GM21737 (cell line): ENCODE measurements around the gene DAZAP1.

Experiments used
- ATAC-seq: cut with Tn5 transposase; IDR thresholded peaks from one replicate; pipeline ENCODE4 v1.9.1; 2021; ENCODE audit warnings: mild to moderate bottlenecking, moderate library complexity; ENCODE audit not compliant: unreplicated experiment

The DAZAP1 gene

DNA sequence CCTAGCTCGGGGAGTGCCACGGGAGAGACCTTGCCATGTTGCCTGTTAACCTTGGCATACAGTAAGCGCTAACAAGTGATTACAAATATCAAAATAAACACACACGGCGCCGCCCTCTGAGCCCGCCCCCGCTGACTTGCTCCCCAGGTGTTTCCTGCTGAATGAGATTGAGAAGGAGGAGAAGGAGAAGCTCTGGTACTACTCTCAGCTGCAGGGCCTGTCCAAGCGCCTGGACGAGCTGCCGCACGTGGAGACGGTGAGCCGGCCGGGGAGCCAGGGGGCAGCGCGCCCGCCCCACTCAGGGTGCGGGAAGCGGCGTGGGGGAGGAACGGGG is 47.6 kb downstream of the DAZAP1 start:
- no peak for ATAC-seq

DNA sequence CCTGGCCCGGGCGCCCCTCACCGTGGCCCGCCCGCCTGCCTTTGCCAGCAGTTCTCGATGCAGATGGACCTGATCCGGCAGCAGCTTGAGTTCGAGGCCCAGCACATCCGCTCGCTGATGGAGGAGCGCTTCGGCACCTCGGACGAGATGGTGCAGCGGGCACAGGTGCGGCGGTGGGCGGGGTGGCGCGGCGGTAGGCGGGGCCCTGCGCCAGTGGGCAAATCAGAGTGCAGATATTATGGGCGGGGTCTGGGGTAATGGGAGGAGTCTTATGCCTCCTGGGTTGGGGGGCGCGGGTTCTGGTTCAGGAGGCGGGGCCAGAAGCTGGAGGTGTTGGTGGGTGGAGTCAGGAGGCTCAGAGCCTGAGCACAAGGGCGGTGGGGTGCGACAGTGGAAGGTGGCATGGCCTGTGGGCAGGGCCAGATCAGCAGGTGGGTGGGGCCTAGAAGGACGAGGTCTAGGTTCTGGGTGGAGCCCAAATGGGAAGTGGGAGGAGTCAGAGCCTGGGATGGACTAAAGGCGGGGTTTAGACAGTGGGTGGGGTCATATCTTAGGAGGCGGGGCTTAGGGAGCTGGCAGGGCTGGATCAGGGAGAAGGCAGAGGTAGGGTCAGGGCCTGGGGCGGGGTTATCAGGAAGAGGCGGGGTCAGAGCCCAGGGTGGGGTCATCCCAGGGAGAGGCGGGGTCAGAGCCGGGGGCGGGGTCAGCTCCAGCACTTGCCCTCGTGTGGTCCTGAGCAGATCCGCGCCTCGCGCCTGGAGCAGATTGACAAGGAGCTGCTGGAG is 48.1 kb downstream of the DAZAP1 start:
- ATAC-seq = no peak

DNA sequence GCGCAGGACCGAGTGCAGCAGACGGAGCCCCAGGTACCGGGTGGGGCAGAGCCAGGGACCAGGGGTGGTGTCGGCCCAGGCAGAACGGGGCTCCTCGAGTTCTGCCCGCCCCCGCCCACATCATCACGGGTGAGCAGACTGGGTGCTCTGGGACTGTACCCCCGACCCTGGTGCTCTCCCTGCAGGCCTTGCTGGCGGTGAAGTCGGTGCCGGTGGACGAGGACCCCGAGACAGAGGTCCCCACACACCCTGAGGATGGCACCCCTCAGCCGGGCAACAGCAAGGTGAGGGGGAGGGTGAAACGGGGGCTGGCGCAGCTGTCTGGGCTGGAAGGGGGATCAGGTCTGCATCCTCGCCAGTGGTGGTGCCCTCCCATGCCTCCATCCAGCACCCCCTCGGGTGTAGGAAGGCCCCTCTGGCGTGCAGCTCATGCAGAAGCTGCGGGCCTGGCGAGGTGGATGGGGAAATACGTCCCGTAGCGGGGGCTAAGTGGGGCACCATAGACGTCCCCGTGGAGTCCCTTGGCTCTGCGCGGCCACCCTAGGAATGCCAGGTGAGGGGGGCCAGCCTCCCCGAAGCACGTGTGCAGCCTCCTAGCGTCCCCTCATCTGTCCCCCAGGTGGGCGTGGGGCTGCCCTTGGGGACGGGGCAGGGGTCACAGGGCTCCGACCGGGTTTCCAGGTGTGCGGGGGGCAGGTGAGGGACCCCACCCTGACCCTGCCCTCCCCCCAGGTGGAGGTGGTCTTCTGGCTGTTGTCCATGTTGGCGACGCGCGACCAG is 48.9 kb downstream of the DAZAP1 start:
- no peak for ATAC-seq

DNA sequence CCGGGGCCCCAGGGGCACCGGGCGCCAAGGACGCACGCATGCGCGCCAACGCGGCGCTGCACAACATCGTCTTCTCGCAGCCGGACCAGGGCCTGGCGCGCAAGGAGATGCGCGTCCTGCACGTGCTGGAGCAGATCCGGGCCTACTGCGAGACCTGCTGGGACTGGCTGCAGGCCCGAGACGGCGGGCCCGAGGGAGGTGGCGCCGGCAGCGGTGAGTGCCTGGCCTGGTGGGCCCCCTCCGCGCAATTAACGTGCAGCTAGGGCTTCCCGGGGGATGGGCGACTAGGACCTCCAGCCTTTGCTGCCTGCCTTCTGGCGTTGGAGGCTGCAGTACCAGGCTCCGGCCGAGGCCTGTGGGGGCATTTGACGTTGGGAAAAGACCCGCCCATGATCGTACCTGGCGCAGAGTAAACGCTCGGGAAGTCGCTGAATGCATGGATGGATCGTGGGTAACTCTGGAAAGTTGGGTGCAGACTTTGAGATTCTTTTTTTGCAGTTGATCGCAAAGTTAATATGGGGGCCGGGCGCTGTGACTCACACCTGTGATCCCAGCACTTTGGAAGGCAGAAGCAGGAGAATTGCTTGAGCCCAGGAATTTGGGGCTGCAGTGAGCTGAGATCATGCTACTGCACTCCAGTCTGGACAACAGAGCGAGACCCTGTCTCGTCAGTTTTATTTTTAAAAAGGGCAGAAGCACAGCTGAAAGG is 49.8 kb downstream of the DAZAP1 start:
- no peak for ATAC-seq

DNA sequence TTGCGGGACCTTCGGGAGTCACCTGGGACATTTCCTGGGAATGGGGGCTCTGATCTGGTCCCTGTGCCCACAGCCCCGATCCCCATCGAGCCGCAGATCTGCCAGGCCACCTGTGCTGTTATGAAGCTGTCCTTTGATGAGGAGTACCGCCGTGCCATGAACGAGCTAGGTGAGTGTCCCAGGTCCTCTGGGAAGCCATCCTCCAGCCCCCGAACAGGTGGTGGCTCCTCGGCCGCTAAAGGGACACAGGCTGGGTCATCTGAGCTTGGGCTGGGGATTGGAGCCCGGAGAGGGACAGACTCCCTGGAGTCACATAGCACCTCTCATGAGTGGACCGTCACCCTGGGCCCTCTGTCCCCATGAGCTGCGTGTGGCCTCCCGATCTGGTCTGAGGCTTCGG is 50.5 kb downstream of the DAZAP1 start:
- no peak for ATAC-seq

DNA sequence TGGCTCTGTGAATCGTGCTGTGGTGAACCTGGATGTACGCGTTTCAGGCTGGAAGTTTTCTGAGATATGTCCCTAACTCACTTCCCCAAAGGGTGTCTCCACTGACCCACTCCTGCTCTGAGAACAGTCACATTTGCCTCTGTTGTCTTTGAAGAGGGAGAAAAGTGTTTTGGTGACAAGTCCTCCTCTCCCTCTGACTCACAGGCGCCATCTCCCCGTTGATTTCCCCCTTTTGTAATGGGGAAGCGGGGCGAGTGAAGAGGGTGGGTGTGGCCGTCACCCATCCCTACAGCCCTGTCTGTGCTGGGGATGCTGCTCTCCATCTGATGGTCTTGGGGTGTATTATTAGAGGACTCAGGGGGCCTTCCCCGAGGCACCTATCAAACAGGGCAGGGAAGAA is 52.1 kb downstream of the DAZAP1 start:
- no peak for ATAC-seq

DNA sequence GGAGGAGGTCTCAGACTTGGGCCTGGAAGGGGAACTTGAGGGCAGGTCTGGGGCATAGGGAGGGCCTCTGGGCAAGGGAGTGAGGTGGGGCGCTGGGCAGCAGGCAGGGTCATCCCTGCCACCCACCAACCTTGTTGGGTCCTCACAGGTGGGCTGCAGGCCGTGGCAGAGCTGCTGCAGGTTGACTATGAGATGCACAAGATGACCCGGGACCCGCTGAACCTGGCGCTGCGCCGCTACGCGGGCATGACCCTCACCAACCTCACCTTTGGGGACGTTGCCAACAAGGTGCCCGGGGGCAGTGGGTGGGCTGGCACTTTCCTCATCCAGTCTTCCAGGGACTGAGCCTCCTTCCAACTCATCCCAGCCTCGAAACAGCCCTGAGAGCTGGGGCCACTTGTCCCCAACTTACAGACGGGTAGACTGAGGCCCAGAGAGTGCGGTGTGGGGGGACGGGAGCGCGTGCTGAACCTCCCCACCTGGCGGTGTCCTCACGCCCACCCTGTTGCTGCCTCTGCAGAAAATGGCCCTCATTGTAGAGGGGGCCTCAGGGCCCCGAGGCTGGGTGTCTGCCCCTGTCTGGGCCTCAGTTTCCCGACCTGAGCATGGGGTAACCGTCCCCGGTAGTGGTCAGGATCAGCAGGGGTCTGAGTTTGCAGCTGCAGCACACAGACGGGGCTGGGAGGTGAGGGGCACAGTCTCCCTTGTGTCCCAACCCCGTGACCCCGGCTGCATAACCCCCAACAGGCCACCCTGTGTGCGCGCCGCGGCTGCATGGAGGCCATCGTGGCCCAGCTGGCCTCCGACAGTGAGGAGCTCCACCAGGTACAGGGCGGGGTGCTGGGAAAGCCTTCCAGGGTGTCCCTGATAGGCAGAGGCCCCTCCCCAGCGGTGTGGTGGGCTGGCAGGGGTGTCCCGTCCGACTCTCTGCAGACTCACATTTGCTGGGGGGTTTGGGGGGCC is 52.9 kb downstream of the DAZAP1 start:
- no peak for ATAC-seq

DNA sequence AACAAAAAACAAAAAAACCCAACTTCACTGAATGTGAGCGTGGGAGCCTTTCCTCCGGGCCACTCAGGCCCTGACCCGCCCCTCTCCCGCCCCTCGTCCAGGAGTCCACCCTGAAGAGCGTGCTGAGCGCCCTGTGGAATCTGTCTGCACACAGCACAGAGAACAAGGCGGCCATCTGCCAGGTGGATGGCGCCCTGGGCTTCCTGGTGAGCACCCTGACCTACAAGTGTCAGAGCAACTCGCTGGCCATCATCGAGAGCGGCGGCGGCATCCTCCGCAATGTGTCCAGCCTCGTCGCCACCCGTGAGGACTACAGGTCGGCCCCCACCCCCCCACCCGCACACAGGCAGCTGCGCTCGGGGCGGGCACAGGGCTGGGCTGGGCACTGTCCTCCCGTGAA is 54.5 kb downstream of the DAZAP1 start:
- no peak for ATAC-seq

DNA sequence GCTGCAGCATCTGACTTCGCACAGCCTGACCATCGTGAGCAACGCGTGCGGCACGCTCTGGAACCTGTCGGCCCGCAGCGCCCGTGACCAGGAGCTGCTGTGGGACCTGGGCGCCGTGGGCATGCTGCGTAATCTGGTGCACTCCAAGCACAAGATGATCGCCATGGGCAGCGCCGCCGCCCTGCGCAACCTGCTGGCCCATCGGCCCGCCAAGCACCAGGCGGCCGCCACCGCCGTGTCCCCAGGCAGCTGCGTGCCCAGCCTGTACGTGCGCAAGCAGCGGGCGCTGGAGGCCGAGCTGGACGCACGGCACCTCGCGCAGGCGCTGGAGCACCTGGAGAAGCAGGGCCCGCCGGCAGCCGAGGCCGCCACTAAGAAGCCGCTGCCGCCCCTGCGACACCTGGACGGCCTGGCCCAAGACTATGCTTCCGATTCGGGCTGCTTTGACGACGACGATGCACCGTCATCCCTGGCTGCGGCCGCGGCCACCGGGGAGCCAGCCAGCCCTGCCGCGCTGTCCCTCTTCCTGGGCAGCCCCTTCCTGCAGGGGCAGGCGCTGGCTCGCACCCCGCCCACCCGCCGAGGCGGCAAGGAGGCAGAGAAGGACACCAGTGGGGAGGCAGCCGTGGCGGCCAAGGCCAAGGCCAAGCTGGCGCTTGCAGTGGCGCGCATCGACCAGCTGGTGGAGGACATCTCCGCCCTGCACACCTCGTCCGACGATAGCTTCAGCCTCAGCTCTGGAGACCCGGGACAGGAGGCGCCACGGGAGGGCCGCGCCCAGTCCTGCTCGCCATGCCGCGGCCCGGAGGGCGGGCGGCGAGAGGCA is 58.0 kb downstream of the DAZAP1 start:
- ATAC-seq = no peak

DNA sequence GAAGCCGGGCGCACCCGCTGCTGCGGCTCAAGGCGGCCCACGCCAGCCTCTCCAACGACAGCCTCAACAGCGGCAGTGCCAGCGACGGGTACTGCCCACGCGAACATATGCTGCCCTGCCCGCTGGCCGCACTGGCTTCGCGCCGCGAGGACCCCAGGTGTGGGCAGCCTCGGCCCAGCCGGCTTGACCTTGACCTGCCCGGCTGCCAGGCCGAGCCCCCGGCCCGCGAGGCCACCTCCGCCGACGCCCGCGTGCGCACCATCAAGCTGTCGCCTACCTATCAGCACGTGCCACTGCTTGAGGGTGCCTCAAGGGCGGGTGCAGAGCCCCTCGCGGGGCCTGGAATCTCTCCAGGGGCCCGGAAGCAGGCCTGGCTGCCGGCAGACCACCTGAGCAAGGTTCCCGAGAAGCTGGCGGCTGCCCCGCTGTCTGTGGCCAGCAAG is 58.7 kb downstream of the DAZAP1 start:
- ATAC-seq = no peak

DNA sequence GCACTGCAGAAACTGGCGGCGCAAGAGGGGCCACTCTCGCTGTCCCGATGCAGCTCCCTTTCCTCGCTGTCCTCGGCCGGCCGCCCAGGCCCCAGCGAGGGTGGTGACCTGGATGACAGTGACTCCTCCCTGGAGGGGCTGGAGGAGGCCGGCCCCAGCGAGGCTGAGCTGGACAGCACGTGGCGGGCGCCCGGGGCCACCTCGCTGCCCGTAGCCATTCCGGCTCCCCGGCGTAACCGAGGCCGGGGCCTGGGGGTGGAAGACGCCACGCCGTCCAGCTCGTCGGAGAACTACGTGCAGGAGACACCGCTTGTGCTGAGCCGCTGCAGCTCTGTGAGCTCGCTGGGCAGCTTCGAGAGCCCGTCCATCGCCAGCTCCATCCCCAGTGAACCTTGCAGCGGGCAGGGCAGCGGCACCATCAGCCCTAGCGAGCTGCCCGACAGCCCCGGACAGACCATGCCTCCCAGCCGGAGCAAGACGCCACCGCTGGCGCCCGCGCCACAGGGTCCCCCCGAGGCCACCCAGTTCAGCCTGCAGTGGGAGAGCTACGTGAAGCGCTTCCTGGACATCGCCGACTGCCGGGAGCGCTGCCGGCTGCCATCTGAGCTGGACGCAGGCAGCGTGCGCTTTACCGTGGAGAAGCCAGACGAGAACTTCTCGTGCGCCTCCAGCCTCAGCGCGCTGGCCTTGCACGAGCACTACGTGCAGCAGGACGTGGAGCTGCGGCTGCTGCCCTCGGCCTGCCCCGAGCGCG is 59.3 kb downstream of the DAZAP1 start:
- no peak for ATAC-seq

DNA sequence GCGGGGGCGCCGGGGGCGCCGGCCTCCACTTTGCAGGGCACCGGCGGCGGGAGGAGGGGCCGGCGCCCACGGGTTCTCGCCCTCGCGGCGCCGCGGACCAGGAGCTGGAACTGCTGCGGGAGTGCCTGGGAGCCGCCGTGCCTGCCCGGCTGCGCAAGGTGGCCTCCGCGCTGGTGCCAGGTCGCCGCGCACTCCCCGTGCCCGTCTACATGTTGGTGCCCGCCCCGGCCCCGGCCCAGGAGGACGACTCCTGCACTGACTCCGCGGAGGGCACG is 59.8 kb downstream of the DAZAP1 start:
- no peak for ATAC-seq

DNA sequence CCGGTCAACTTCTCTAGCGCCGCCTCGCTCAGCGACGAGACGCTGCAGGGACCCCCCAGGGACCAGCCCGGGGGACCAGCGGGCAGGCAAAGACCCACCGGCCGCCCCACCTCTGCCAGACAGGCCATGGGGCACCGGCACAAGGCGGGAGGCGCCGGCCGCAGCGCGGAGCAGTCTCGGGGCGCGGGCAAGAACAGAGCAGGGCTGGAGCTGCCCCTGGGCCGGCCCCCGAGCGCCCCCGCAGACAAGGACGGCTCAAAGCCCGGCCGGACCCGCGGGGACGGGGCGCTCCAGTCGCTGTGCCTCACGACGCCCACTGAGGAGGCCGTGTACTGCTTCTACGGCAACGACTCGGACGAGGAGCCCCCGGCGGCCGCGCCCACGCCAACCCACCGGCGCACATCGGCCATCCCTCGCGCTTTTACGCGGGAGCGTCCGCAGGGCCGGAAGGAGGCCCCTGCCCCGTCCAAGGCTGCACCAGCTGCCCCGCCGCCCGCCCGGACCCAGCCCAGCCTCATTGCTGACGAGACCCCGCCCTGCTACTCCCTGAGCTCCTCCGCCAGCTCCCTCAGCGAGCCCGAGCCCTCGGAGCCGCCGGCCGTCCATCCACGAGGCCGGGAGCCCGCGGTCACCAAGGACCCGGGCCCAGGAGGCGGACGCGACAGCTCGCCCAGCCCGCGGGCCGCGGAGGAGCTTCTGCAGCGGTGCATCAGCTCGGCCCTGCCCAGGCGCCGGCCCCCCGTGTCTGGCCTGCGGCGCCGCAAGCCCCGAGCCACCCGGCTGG is 60.3 kb downstream of the DAZAP1 start:
- ATAC-seq = no peak

DNA sequence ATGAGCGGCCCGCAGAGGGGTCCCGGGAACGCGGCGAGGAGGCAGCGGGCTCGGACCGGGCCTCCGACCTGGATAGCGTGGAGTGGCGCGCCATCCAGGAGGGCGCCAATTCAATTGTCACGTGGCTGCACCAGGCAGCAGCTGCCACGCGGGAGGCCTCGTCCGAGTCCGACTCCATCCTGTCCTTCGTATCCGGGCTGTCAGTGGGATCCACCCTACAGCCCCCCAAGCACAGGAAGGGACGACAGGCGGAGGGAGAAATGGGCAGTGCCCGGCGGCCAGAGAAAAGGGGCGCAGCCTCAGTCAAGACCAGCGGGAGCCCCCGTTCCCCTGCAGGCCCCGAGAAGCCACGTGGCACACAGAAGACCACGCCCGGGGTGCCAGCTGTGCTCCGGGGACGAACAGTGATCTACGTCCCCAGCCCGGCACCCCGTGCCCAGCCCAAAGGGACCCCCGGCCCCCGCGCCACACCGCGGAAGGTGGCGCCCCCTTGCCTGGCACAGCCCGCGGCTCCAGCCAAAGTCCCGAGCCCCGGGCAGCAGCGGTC is 61.0 kb downstream of the DAZAP1 start:
- no peak for ATAC-seq

DNA sequence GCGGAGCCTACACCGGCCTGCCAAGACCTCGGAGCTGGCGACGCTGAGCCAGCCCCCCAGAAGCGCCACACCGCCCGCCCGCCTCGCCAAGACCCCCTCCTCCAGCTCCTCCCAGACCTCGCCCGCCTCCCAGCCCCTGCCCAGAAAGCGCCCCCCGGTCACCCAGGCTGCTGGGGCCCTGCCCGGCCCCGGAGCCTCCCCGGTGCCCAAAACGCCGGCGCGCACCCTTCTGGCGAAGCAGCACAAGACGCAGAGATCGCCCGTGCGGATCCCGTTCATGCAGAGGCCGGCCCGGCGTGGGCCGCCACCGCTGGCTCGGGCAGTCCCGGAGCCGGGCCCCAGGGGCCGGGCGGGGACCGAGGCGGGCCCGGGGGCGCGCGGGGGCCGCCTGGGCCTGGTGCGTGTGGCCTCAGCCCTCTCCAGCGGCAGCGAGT is 61.5 kb downstream of the DAZAP1 start:
- no peak for ATAC-seq

DNA sequence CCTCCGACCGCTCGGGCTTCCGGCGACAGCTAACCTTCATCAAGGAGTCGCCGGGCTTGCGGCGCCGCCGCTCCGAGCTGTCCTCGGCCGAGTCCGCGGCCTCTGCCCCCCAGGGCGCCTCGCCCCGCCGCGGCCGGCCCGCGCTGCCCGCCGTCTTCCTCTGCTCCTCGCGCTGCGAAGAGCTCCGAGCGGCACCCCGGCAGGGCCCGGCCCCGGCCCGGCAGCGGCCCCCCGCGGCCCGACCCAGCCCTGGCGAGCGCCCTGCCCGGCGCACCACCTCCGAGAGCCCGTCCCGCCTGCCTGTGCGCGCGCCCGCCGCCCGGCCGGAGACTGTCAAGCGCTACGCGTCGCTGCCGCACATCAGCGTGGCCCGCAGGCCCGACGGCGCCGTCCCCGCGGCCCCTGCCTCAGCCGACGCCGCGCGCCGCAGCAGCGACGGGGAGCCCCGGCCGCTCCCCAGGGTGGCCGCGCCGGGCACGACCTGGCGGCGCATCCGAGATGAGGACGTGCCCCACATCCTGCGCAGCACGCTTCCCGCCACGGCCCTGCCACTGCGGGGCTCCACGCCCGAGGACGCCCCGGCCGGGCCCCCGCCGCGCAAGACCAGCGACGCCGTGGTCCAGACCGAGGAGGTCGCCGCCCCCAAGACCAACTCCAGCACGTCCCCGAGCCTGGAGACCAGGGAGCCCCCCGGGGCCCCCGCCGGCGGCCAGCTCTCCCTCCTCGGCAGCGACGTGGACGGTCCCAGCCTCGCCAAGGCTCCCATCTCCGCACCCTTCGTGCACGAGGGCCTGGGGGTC is 62.1 kb downstream of the DAZAP1 start:
- ATAC-seq = no peak

DNA sequence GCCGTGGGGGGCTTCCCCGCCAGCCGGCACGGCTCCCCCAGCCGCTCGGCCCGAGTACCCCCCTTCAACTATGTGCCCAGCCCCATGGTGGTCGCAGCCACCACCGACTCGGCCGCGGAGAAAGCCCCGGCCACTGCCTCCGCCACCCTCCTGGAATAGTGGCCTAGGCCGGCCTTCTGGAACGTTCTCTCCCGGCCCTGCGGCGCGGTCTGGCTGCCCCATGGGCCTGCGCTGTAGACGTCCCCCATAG is 62.6 kb downstream of the DAZAP1 start:
- no peak for ATAC-seq
